Mesenchymal stem cell (in vitro differentiated cells and primary cell): ENCODE results near the gene SOCS4. TPM values are rescaled to one million over a fixed set of nuclear protein-coding genes. Genes with fewer than 3 reads are reported as not detected.

Experiments
- DNase-seq: peaks from one replicate; pipeline ENCODE4 v3.0.0-alpha.2; 2013
- H2AFZ ChIP-seq: one replicate; pipeline ENCODE4 v1.6.1; 2013; ENCODE audit warnings: low read depth, mild to moderate bottlenecking, control low read depth, inconsistent platforms, low read length, moderate library complexity
- H2AK5ac ChIP-seq: 2 replicates; pipeline ENCODE4 v1.6.1; 2013; ENCODE audit warnings: low read length, moderate library complexity, mild to moderate bottlenecking, inconsistent platforms; ENCODE audit not compliant: severe bottlenecking
- H2BK120ac ChIP-seq: one replicate; pipeline ENCODE4 v1.6.1; 2013; ENCODE audit warnings: low read depth, mild to moderate bottlenecking, inconsistent platforms, low read length, moderate library complexity
- H2BK12ac ChIP-seq, 2 experiments: one replicate each; pipeline ENCODE4 v1.6.1; 2013; ENCODE audit warnings: inconsistent platforms in 2 of 2, low read length in 2 of 2, mild to moderate bottlenecking in 2 of 2, moderate library complexity in 2 of 2, control low read depth in 1 of 2
- H2BK15ac ChIP-seq: one replicate; pipeline ENCODE4 v1.6.1; 2013; ENCODE audit warnings: mild to moderate bottlenecking, low read depth, inconsistent platforms; ENCODE audit not compliant: poor library complexity, severe bottlenecking
- H2BK5ac ChIP-seq: 2 replicates; pipeline ENCODE4 v1.6.1; 2013; ENCODE audit warnings: low read depth, mild to moderate bottlenecking, low read length, control low read depth, inconsistent platforms; ENCODE audit not compliant: poor library complexity, severe bottlenecking
- H3K14ac ChIP-seq, 2 experiments: one replicate each; pipeline ENCODE4 v1.6.1; 2013; ENCODE audit warnings: inconsistent platforms in 2 of 2, low read length in 2 of 2, control low read depth in 1 of 2, mild to moderate bottlenecking in 1 of 2, moderate library complexity in 1 of 2
- H3K18ac ChIP-seq, 2 experiments: one replicate each; pipeline ENCODE4 v1.6.1; 2013; ENCODE audit warnings: inconsistent platforms in 2 of 2, low read length in 2 of 2, control low read depth in 1 of 2, low read depth in 1 of 2, mild to moderate bottlenecking in 1 of 2
- H3K23ac ChIP-seq, 2 experiments: one replicate each; pipeline ENCODE4 v1.6.1; 2013; ENCODE audit warnings: inconsistent platforms in 2 of 2, low read length in 2 of 2, mild to moderate bottlenecking in 2 of 2, moderate library complexity in 2 of 2, control low read depth in 1 of 2
- H3K27ac ChIP-seq: 2 replicates; pipeline ENCODE4 v1.5.1; 2013; ENCODE audit warnings: mild to moderate bottlenecking, moderate library complexity, low read length, control low read depth, inconsistent platforms; ENCODE audit not compliant: poor library complexity, severe bottlenecking
- H3K27me3 ChIP-seq, 2 experiments: 2 replicates each; pipeline versions ENCODE4 v1.6.1 to v1.7.0; 2013; ENCODE audit warnings: low read length in 2 of 2, mild to moderate bottlenecking in 2 of 2, moderate library complexity in 2 of 2, control low read depth in 1 of 2, inconsistent platforms in 1 of 2; ENCODE audit not compliant: control insufficient read depth in 1 of 2, insufficient read depth in 1 of 2
- H3K36me3 ChIP-seq, 2 experiments: 2 replicates each; pipeline versions ENCODE4 v1.6.1 to v1.7.0; 2013; ENCODE audit warnings: low read length in 2 of 2, control low read depth in 1 of 2, inconsistent platforms in 1 of 2, low read depth in 1 of 2, mild to moderate bottlenecking in 1 of 2; ENCODE audit not compliant: insufficient read depth in 2 of 2, control insufficient read depth in 1 of 2
- H3K4ac ChIP-seq, 2 experiments: one replicate each; pipeline ENCODE4 v1.6.1; 2013; ENCODE audit warnings: inconsistent platforms in 2 of 2, low read length in 2 of 2, mild to moderate bottlenecking in 2 of 2, moderate library complexity in 2 of 2, control low read depth in 1 of 2, low read depth in 1 of 2
- H3K4me1 ChIP-seq: 2 replicates; pipeline ENCODE4 v1.6.1; 2013; ENCODE audit warnings: low read depth, low read length, control low read depth; ENCODE audit not compliant: control insufficient read depth, insufficient read depth
- H3K4me2 ChIP-seq: 2 replicates; pipeline ENCODE4 v1.6.1; 2013; ENCODE audit warnings: low read length, mild to moderate bottlenecking, inconsistent platforms; ENCODE audit not compliant: poor library complexity, severe bottlenecking
- H3K4me3 ChIP-seq, 2 experiments: 2 replicates each; pipeline versions ENCODE4 v1.5.1 to v1.7.0; 2013; ENCODE audit warnings: low read length in 2 of 2, mild to moderate bottlenecking in 2 of 2, control low read depth in 1 of 2, low read depth in 1 of 2; ENCODE audit not compliant: insufficient read depth in 1 of 2
- H3K79me1 ChIP-seq: replicated peaks from 2 replicates; pipeline ENCODE4 v1.6.1; 2013; ENCODE audit warnings: mild to moderate bottlenecking, control low read depth, low read length, inconsistent platforms; ENCODE audit not compliant: poor library complexity, severe bottlenecking
- H3K9ac ChIP-seq: 2 replicates; pipeline ENCODE4 v1.7.0; 2013; ENCODE audit warnings: mild to moderate bottlenecking, low read length, moderate library complexity
- H3K9me3 ChIP-seq: 2 replicates; pipeline ENCODE4 v1.7.0; 2013; ENCODE audit warnings: mild to moderate bottlenecking, low read length; ENCODE audit not compliant: control insufficient read depth
- H4K8ac ChIP-seq: one replicate; pipeline ENCODE4 v1.6.1; 2013; ENCODE audit warnings: inconsistent platforms, mild to moderate bottlenecking, low read length, moderate library complexity
- H4K91ac ChIP-seq: one replicate; pipeline ENCODE4 v1.6.1; 2013; ENCODE audit warnings: mild to moderate bottlenecking, low read length, inconsistent platforms
- WGBS: methylation state at CpG from one replicate; pipeline ENCODE4 v1.1.7; 2013; ENCODE audit warnings: mixed read lengths; 5-methylcytosine and 5-hydroxymethylcytosine counted together
- polyA plus RNA-seq, 2 experiments: library from polyadenylated mRNA; stranded (reverse); fragments of 200-250 nt; gene quantifications; one replicate each; pipeline ENCODE4 v1.2.3, GENCODE V29; 2013

SOCS4 gene
- 11.3 TPM for polyA plus RNA-seq (2013, experiment 1 of 2)
- polyA plus RNA-seq (2013, experiment 2 of 2): 11.8 TPM

- peak within 1 kb of the TSS in 1 of 2 experiments; percentile 53 for H3K14ac ChIP-seq
- H3K4ac ChIP-seq: peak within 1 kb of the TSS in 1 of 2 experiments; percentile 42
- peak within 1 kb of the TSS; percentile 95 for H3K9ac ChIP-seq
- no peak within 1 kb of the TSS for H2BK15ac ChIP-seq
- peak within 1 kb of the TSS; percentile 12 to 86 for H3K18ac ChIP-seq
- H4K91ac ChIP-seq: peak within 1 kb of the TSS; percentile 14
- under 1% methylated on average over 51 of the region's 56 CpGs for WGBS
- peak within 1 kb of the TSS; percentile 19 for H2BK5ac ChIP-seq
- H3K4me3 ChIP-seq: peak within 1 kb of the TSS; percentile 81 to 99
- no peaks in the 10 kb centered on the region for H3K27me3 ChIP-seq
- H3K27ac ChIP-seq: peak within 1 kb of the TSS; percentile 82
- H2AFZ ChIP-seq: peak within 1 kb of the TSS; percentile 94
- H3K4me1 ChIP-seq: no peaks in the 10 kb centered on the region
- no peak within 1 kb of the TSS for H2BK120ac ChIP-seq
- H3K9me3 ChIP-seq: no peaks in the 10 kb centered on the region
- no peak within 1 kb of the TSS for H2BK12ac ChIP-seq
- peak within 1 kb of the TSS; percentile 58 for H4K8ac ChIP-seq
- peaks cover 12% of the 10 kb centered on the region for H3K79me1 ChIP-seq
- H3K23ac ChIP-seq: no peak within 1 kb of the TSS
- H2AK5ac ChIP-seq: peak within 1 kb of the TSS; percentile 61
- H3K4me2 ChIP-seq: peak within 1 kb of the TSS; percentile 67
- DNase-seq: peak; percentile 94
- H3K36me3 ChIP-seq: peaks cover 0 to 3% of the 10 kb centered on the region in 2 experiments
These were observed at the start of gene SOCS4, which contains the start of gene WDHD1 for GRCh38 chr14:55026793-55027561. Gene SOCS4 (plus strand): TSS chr14:55027236. CDS start chr14:55043042, 15,806 bp downstream. Gene WDHD1 (minus strand): TSS chr14:55027099. CDS start chr14:55026787, 312 bp downstream.

- Histone ChIP-seq H2BK120ac (no peak overlapping the region), H3K4me1 (peaks cover 2% of the 10 kb centered on the region), H2BK15ac (no peak overlapping the region), H3K4ac (no peak overlapping the region), H2AK5ac (no peak overlapping the region), H2BK5ac (no peak overlapping the region), H3K79me1 (peaks cover 1% of the 10 kb centered on the region), H3K23ac (no peak overlapping the region), H3K27me3 (no peaks in the 10 kb centered on the region), H3K36me3 (peaks cover 3 to 12% of the 10 kb centered on the region in 2 experiments), H3K14ac (no peak overlapping the region), H2AFZ (no peak overlapping the region), H4K91ac (no peak overlapping the region), H3K9me3 (no peaks in the 10 kb centered on the region), H4K8ac (no peak overlapping the region), H3K18ac (no peak overlapping the region), H3K4me2 (no peak overlapping the region), H3K9ac (no peak overlapping the region), H3K4me3 (no peak overlapping the region), H3K27ac (no peak overlapping the region), H2BK12ac (no peak overlapping the region)
- DNase-seq: no peak
- WGBS: 100% methylated on average over 3 of the region's 3 CpGs
These were observed 48.0 kb upstream of the SOCS4 start for GRCh38 chr14:54979039-54979438.

- Histone ChIP-seq H3K4me1 (no peaks in the 10 kb centered on the region), H2BK15ac (no peak overlapping the region), H2BK120ac (no peak overlapping the region), H3K27me3 (no peaks in the 10 kb centered on the region), H3K79me1 (peaks cover 1% of the 10 kb centered on the region), H2AFZ (no peak overlapping the region), H3K4me2 (no peak overlapping the region), H3K14ac (no peak overlapping the region), H3K23ac (no peak overlapping the region), H3K9me3 (no peaks in the 10 kb centered on the region), H2AK5ac (no peak overlapping the region), H3K36me3 (peaks cover 3 to 13% of the 10 kb centered on the region in 2 experiments), H3K9ac (no peak overlapping the region), H2BK12ac (no peak overlapping the region), H4K91ac (no peak overlapping the region), H2BK5ac (no peak overlapping the region), H3K27ac (no peak overlapping the region), H4K8ac (no peak overlapping the region), H3K4ac (no peak overlapping the region), H3K18ac (no peak overlapping the region), H3K4me3 (no peak overlapping the region)
- peak; percentile 22 for DNase-seq
- WGBS: 100% methylated on average over 5 of the region's 6 CpGs
These were observed 45.3 kb upstream of the SOCS4 start for GRCh38 chr14:54981698-54982097.

- no peak for DNase-seq
- Histone ChIP-seq H4K8ac (no peak overlapping the region), H2AK5ac (no peak overlapping the region), H3K14ac (no peak overlapping the region), H2BK15ac (no peak overlapping the region), H2BK120ac (no peak overlapping the region), H3K9me3 (no peaks in the 10 kb centered on the region), H3K4ac (no peak overlapping the region), H3K4me3 (no peak overlapping the region), H4K91ac (no peak overlapping the region), H3K4me1 (no peaks in the 10 kb centered on the region), H2BK5ac (no peak overlapping the region), H3K9ac (no peak overlapping the region), H3K36me3 (peaks cover 0 to 21% of the 10 kb centered on the region in 2 experiments), H2AFZ (no peak overlapping the region), H3K18ac (no peak overlapping the region), H3K23ac (no peak overlapping the region), H3K79me1 (peaks cover 3% of the 10 kb centered on the region), H3K27me3 (no peaks in the 10 kb centered on the region), H2BK12ac (no peak overlapping the region), H3K27ac (no peak overlapping the region), H3K4me2 (no peak overlapping the region)
- 96% methylated on average over 4 of the region's 4 CpGs for WGBS
These were observed 41.9 kb upstream of the SOCS4 start for GRCh38 chr14:54985156-54985555.
